Measurements from ENCODE around the gene NGF. TPM values are rescaled to one million over a fixed set of nuclear protein-coding genes. Genes with fewer than 3 reads are reported as not detected.

The NGF gene
- total RNA-seq, 4 donors from 2014 or later, result 2.3 to 19.2 (median 10.2) TPM

- TF ChIP-seq CTCF (IDR thresholded peaks at IDR 0.05), result no peak
- DNase-seq (ENCODE audit: low spot score) (no peak), ATAC-seq (ENCODE audit: low FRiP score) (no peak)
Measured at GRCh38 chr1:115301438-115302020, 36.5 kb downstream of the NGF start.

GRCh38 chr1:115300087-115300876 lies 37.8 kb downstream of the NGF start:
- ATAC-seq (ENCODE audit: low FRiP score) (no peak), DNase-seq (ENCODE audit: low spot score) (no peak)
- TF ChIP-seq CTCF (IDR thresholded peaks at IDR 0.05), result no peak

GRCh38 chr1:115299266-115299665 lies 38.8 kb downstream of the NGF start:
- DNase-seq (ENCODE audit: low spot score) (no peak), ATAC-seq (ENCODE audit: low FRiP score) (no peak)
- TF ChIP-seq CTCF (IDR thresholded peaks at IDR 0.05), result no peak

GRCh38 chr1:115296981-115297380 lies 41.1 kb downstream of the NGF start:
- no peak for DNase-seq (ENCODE audit: low spot score)
- no peak for ATAC-seq (ENCODE audit: low FRiP score)
- no peak for TF ChIP-seq CTCF (IDR thresholded peaks at IDR 0.05)

- ATAC-seq (ENCODE audit: low FRiP score) (no peak), DNase-seq (ENCODE audit: low spot score) (no peak)
- TF ChIP-seq CTCF (IDR thresholded peaks at IDR 0.05), result no peak
Measured at GRCh38 chr1:115295904-115296696, 41.9 kb downstream of the NGF start.

GRCh38 chr1:115293899-115294298 lies 44.1 kb downstream of the NGF start:
- no peak for TF ChIP-seq CTCF (IDR thresholded peaks at IDR 0.05)
- no peak for DNase-seq (ENCODE audit: low spot score)
- no peak for ATAC-seq (ENCODE audit: low FRiP score)
